ENCODE data around the gene PRKN.

PRKN gene

DNA sequence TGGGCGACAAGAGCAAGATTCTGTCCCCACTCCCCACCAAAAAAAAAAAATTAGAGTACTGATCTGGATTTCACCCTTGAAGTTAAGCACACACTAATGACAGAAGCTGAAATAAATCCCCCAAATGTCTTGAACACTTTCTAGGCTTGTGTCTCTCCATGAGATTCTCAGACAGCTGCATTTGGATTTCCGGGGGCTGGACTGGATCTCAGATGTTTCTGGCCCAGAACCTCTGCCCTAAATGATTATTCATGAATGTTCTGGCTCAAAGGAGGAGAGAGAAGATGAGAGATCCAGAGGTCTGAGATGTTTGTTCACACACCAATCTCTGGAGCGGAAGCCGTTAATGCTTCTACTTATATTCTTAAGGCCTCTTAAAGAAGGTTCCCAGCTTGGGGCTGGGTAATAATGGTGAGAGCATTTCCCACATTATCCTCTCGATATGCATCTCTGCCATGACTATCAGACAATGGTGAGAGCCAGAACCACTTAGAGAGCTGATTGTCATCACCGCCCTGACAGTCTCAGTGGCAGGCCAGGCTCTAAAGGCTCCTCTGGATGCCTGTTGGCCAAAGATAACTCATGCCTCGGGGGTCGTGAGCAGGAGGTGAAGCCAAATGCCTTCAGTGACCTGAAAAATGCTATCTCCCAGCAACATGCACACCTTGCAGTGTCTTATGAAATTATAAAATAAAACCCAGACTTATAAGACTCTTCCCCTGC is 1325.8 kb downstream of the PRKN start:
- Histone ChIP-seq H3K4me2 (ENCODE audit: insufficient read depth, low read length) (no peak overlapping the region), H4K20me1 (ENCODE audit: insufficient read depth, low read length) (no peaks in the 10 kb centered on the region), H3K27ac (ENCODE audit: low read length) (no peak overlapping the region), H3K4me1 (ENCODE audit: insufficient read depth, low read length) (no peaks in the 10 kb centered on the region), H3K9ac (ENCODE audit: low read depth, low read length) (no peak overlapping the region), H3K36me3 (ENCODE audit: insufficient read depth, low read length) (no peaks in the 10 kb centered on the region), H3K79me2 (ENCODE audit: insufficient read depth, low read length) (no peaks in the 10 kb centered on the region), H3K9me3 (ENCODE audit: insufficient read depth, low read length, severe bottlenecking) (peaks cover 3% of the 10 kb centered on the region), H3K27me3 (ENCODE audit: insufficient read depth, low read length, poor library complexity) (no peaks in the 10 kb centered on the region), H2AFZ (ENCODE audit: low read depth, low read length) (no peak overlapping the region), H3K4me3 (ENCODE audit: low read depth in 1 of 2, low read length in 2 of 2) (no peak overlapping the region)
- ATAC-seq (ENCODE audit: insufficient read depth, low read depth) (no peak), DNase-seq (no peak)
- no peak for TF ChIP-seq EZH2 (IDR thresholded peaks at IDR 0.05; ENCODE audit: borderline replicate concordance, low read depth, low read length, severe bottlenecking)

DNA sequence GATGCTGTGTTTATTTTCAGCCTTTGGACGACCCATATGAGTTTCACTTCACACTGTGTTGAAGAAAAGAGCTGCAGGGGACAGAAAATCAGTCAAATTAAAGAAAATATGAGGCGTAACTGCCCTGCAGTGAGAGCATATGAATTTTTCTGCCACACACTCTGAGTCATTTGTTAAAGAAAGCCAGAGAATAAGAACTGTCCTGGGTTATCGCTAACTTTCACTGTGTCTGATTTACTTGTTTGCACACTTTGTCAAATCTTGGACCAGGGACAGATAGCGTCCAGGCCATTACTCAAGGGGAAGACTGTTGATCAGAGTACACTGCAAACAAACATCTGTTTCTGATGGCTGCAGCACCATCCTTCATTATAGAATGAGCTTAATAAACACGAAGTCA is 1326.9 kb downstream of the PRKN start:
- H2AFZ ChIP-seq (ENCODE audit: low read depth, low read length) = no peak overlapping the region
- no peak overlapping the region for H3K4me2 ChIP-seq (ENCODE audit: insufficient read depth, low read length)
- H3K4me3 ChIP-seq (ENCODE audit: low read depth in 1 of 2, low read length in 2 of 2) = no peak overlapping the region
- H3K4me1 ChIP-seq (ENCODE audit: insufficient read depth, low read length) = no peaks in the 10 kb centered on the region
- TF ChIP-seq, protein P1, sequence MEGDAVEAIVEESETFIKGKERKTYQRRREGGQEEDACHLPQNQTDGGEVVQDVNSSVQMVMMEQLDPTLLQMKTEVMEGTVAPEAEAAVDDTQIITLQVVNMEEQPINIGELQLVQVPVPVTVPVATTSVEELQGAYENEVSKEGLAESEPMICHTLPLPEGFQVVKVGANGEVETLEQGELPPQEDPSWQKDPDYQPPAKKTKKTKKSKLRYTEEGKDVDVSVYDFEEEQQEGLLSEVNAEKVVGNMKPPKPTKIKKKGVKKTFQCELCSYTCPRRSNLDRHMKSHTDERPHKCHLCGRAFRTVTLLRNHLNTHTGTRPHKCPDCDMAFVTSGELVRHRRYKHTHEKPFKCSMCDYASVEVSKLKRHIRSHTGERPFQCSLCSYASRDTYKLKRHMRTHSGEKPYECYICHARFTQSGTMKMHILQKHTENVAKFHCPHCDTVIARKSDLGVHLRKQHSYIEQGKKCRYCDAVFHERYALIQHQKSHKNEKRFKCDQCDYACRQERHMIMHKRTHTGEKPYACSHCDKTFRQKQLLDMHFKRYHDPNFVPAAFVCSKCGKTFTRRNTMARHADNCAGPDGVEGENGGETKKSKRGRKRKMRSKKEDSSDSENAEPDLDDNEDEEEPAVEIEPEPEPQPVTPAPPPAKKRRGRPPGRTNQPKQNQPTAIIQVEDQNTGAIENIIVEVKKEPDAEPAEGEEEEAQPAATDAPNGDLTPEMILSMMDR (IDR thresholded peaks at IDR 0.05; ENCODE audit: borderline replicate concordance, extremely low read depth, low read length, poor library complexity, severe bottlenecking) = no peak
- no peak for TF ChIP-seq EZH2 (IDR thresholded peaks at IDR 0.05; ENCODE audit: borderline replicate concordance, low read depth, low read length, severe bottlenecking)
- no peak for ATAC-seq (ENCODE audit: insufficient read depth, low read depth)
- no peaks in the 10 kb centered on the region for H3K79me2 ChIP-seq (ENCODE audit: insufficient read depth, low read length)
- peaks cover 3% of the 10 kb centered on the region for H3K9me3 ChIP-seq (ENCODE audit: insufficient read depth, low read length, severe bottlenecking)
- H3K27me3 ChIP-seq (ENCODE audit: insufficient read depth, low read length, poor library complexity) = no peaks in the 10 kb centered on the region
- H3K9ac ChIP-seq (ENCODE audit: low read depth, low read length) = no peak overlapping the region
- no peak for DNase-seq
- H4K20me1 ChIP-seq (ENCODE audit: insufficient read depth, low read length) = no peaks in the 10 kb centered on the region
- no peak overlapping the region for H3K27ac ChIP-seq (ENCODE audit: low read length)
- H3K36me3 ChIP-seq (ENCODE audit: insufficient read depth, low read length) = no peaks in the 10 kb centered on the region

DNA sequence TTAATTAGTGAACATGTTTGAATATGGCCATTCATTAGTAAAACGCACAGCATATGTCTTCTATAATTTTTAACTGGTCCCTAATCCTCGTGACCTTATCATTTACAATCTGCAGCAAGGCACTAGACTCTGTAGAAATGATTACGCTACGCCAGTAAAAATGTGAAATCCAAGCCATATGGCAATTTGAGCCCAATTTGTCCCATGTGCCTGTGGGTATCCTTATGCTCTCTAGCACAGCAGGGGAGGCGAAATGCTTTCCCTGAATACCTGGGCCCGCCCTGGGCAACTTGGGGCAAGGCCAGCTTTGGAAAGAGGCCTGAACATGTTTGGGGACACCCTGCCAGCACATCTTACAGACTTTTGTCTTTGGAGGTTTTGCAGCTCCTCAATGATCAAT is 1331.0 kb downstream of the PRKN start:
- Histone ChIP-seq H3K27ac (ENCODE audit: low read length) (no peak overlapping the region), H3K4me3 (ENCODE audit: low read depth in 1 of 2, low read length in 2 of 2) (no peak overlapping the region), H3K27me3 (ENCODE audit: insufficient read depth, low read length, poor library complexity) (no peaks in the 10 kb centered on the region), H3K9ac (ENCODE audit: low read depth, low read length) (no peak overlapping the region), H3K79me2 (ENCODE audit: insufficient read depth, low read length) (no peaks in the 10 kb centered on the region), H2AFZ (ENCODE audit: low read depth, low read length) (no peak overlapping the region), H3K4me1 (ENCODE audit: insufficient read depth, low read length) (peaks cover 6% of the 10 kb centered on the region; the same call in 1 of the 2 replicates), H3K4me2 (ENCODE audit: insufficient read depth, low read length) (no peak overlapping the region), H3K9me3 (ENCODE audit: insufficient read depth, low read length, severe bottlenecking) (peaks cover 3% of the 10 kb centered on the region), H4K20me1 (ENCODE audit: insufficient read depth, low read length) (no peaks in the 10 kb centered on the region), H3K36me3 (ENCODE audit: insufficient read depth, low read length) (no peaks in the 10 kb centered on the region)
- TF ChIP-seq EZH2 (IDR thresholded peaks at IDR 0.05; ENCODE audit: borderline replicate concordance, low read depth, low read length, severe bottlenecking) = no peak
- TF ChIP-seq, protein P1 (IDR thresholded peaks at IDR 0.05; ENCODE audit: borderline replicate concordance, extremely low read depth, low read length, poor library complexity, severe bottlenecking) = no peak
- DNase-seq (no peak), ATAC-seq (ENCODE audit: insufficient read depth, low read depth) (no peak)

DNA sequence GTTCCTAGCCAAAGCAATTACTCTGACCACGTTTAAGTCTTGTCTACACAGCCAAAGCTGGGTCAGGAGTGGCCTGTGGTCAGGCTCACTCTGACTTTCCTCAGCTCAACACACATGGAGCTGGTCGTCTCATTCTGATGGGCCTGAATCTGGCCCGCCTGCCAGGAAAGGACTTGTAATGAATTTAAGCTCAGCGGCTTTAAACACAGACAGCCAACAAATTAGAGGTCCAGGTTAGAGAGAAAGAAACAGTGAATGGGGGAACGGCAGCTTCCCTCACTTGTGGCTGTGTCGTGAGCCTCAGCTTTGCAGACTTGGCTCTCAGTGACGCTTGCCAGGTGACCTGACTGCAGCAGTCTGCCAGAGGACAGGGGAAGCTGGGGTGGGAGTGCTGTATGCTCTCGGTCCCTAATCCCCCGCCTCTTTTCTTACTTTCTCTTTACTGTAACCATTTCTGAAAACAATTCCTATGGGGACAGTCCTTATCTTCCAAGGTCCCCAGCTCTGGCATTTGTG is 1331.8 kb downstream of the PRKN start:
- Histone ChIP-seq H2AFZ (ENCODE audit: low read depth, low read length) (no peak overlapping the region), H3K4me1 (ENCODE audit: insufficient read depth, low read length) (peaks cover 6% of the 10 kb centered on the region; the same call in 1 of the 2 replicates), H3K27ac (ENCODE audit: low read length) (no peak overlapping the region), H3K36me3 (ENCODE audit: insufficient read depth, low read length) (no peaks in the 10 kb centered on the region), H4K20me1 (ENCODE audit: insufficient read depth, low read length) (no peaks in the 10 kb centered on the region), H3K9me3 (ENCODE audit: insufficient read depth, low read length, severe bottlenecking) (peaks cover 3% of the 10 kb centered on the region), H3K9ac (ENCODE audit: low read depth, low read length) (no peak overlapping the region), H3K4me2 (ENCODE audit: insufficient read depth, low read length) (no peak overlapping the region), H3K79me2 (ENCODE audit: insufficient read depth, low read length) (no peaks in the 10 kb centered on the region), H3K27me3 (ENCODE audit: insufficient read depth, low read length, poor library complexity) (no peaks in the 10 kb centered on the region), H3K4me3 (ENCODE audit: low read depth in 1 of 2, low read length in 2 of 2) (no peak overlapping the region)
- DNase-seq = no peak
- ATAC-seq (ENCODE audit: insufficient read depth, low read depth) = no peak
- TF ChIP-seq EZH2 (IDR thresholded peaks at IDR 0.05; ENCODE audit: borderline replicate concordance, low read depth, low read length, severe bottlenecking) = no peak
- TF ChIP-seq, protein P1 (IDR thresholded peaks at IDR 0.05; ENCODE audit: borderline replicate concordance, extremely low read depth, low read length, poor library complexity, severe bottlenecking) = no peak

Data from DND-41 (cell line).